Activated CD4-positive, alpha-beta T cell treated with anti-CD3 and anti-CD28 coated beads for 24 hours (primary cell): ENCODE data around the gene KISS1.
"Not testable (repeated sequence)": the region's sequence is repeated elsewhere in the genome, so short reads cannot be mapped to it uniquely, and the experiment has no call there.

Source experiments
- DNase-seq, 2 donors: peaks; one replicate each; pipeline ENCODE4 v3.0.0-alpha.2; 2020; ENCODE audit warnings: low read depth in 2 of 2

The KISS1 gene

GRCh38 chr1:204196068-204196795 lies at the start of gene KISS1:
Gene KISS1, minus strand, starts transcription at chr1:204196491. Its CDS starts 3,615 bp downstream, at chr1:204192876.
- no peak for DNase-seq

DNA sequence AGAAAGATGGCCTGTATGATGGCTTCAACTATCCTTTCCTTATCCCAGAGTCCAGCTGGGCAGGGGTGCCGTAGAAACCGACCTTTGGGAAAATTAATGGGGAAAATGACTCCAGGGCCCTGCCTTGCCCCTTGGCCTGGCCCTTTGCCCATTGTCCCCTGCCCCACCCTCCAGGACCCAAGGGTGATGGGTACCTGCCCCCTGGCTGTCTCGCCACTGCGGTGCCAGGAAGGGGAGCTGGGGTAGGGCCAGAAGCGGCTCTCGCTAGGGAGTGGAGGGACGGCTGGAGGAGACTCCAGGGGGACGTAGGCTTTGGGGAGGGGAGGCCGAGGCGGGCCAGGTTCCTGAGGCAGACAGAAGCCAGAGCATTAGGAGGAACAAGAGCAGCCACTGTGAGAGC lies 46.6 kb upstream of the KISS1 start:
- no peak for DNase-seq

- no peak for DNase-seq
Measured at GRCh38 chr1:204241914-204242313, 45.6 kb upstream of the KISS1 start.

DNA sequence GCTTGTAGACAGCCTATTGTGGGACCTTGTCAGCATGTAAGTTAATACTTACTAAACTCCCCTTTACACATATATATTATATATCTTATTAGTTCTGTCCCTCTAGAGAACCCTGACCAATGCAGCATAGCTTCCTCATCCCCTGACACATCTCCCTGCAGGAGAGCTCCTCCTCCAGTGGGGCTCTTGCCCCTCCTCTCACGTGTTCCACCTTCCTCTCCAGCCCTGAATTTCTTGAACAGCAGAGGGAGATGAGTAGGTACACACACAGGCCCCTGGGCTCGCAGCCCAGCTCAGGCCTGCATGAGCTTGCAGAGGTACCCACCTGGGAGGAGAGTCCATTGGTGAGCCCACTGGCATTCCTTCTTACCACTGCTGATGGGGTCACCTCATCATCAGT lies 44.8 kb upstream of the KISS1 start:
- DNase-seq, result no peak

DNA sequence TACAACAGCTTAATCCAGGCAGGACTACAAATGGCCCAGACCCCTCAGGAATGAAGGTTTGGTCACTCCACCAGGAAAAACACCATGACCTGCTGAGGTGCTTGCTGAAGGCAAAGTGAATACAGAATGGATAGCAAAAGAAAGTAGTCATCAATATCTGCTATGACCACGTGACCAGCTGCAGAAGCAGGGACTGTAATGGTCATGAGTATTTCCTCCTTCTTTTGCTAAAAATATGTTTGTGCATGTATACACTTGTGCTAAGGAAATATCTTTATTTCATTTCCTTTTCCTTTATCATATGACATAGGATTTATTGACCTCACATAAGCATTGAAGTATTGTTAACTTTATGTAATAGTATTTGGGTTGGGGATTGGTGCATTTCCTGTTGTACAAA lies 43.9 kb upstream of the KISS1 start:
- DNase-seq, result no peak

DNA sequence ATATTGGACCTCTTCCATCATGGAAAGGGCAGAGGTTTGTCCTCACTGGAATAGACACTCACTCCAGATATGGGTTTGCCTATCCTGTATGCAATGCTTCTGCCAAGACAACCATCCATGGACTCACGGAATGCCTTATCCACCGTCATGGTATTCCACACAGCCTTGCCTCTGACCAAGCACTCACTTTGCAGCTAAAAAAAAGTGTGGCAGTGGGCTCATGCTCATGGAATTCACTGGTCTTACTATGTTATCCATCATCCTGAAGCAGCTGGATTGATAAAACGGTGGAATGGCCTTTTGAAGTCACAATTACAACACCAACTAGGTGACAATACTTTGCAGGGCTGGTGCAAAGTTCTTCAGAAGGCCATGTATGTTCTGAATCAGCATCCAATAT lies 43.1 kb upstream of the KISS1 start:
- not testable (repeated sequence) for DNase-seq

DNA sequence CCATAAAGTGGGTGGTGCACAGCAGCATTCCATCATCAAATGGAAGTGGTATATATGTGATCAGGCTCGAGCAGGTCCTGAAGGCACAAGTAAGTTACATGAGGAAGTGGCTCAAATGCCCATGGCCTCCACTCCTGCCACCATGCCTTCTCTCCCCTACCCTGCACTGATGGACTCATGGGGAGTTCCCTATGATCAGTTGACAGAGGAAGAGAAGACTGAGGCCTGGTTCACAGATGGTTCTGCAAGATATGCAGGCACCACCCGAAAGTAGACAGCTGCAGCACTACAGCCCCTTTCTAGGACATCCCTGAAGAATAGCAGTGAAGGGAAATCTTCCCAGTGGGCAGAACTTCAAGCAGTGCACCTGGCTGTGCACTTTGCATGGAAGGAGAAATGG lies 42.2 kb upstream of the KISS1 start:
- DNase-seq, result not testable (repeated sequence)

GRCh38 chr1:204237515-204237914 lies 41.2 kb upstream of the KISS1 start:
- not testable (repeated sequence) for DNase-seq

DNA sequence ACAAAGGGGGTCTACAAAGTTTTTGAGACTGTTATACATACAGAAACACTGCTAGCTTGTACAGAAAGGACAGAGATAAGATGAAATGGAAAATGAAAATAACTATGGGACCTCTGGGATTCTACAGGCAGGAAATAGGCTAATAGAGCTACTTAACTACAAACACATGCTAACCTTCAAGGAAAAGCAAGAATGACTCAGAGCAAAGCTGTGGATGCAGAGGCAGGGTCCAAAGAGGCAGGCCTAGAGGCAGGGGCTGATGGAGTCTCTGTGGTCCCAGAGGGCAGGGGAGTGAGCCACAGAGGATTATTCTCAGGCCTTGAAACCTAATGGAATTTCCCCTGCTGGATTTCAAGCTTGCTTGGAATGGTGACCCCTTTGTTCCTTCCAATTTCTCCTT lies 36.2 kb upstream of the KISS1 start:
- DNase-seq, result no peak

GRCh38 chr1:204230211-204230610 lies 33.9 kb upstream of the KISS1 start:
- no peak for DNase-seq

- no peak for DNase-seq
Measured at GRCh38 chr1:204228896-204229295, 32.6 kb upstream of the KISS1 start.

- no peak for DNase-seq
Measured at GRCh38 chr1:204227996-204228785, 31.9 kb upstream of the KISS1 start.

- DNase-seq, result no peak
Measured at GRCh38 chr1:204227351-204227750, 31.1 kb upstream of the KISS1 start.

GRCh38 chr1:204225841-204226735 lies 29.8 kb upstream of the KISS1 start:
- DNase-seq, result no peak

DNA sequence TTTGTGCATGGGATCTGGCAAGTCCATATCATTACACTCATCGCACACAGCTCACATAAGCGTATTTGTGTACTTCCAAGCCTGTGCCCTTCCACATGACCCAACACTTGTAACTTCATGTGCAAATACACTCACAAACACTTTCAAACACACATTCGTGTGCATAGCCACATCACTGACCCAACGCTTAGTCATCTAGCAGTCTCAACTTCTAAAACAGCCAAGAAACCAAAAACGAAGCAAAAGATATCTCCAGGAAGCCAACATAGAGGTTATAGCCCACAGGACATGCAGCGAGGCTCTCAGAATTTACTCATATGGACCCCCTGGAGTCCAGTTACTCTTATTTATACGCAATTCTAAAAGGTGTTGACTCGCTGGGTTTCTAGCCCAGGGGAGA lies 28.4 kb upstream of the KISS1 start:
- DNase-seq, result no peak

- DNase-seq, result no peak
Measured at GRCh38 chr1:204223129-204223860, 27.0 kb upstream of the KISS1 start.

- DNase-seq, result no peak
Measured at GRCh38 chr1:204222764-204223055, 26.4 kb upstream of the KISS1 start.

GRCh38 chr1:204222006-204222763 lies 25.9 kb upstream of the KISS1 start:
- DNase-seq, result no peak

DNA sequence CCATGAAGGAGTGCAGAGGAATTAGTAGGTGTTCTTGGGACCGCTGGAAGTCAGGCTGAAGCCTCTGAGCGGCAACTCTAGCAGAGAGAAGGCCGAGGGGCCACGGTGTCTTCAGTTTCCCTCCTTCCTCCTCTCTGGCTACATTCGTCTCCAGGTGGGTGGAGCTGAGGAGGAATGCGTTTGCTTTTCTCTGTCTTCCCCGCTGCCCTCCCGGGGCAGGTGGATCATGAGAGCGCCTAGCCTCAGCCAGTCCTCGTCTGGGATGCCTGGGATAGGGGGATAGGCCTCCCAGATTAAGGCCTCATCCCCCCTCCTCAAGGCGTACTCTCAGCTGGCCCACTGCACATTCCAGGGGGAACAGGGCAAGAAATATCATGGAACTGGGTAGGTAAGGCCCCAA lies 25.0 kb upstream of the KISS1 start:
- no peak for DNase-seq

DNA sequence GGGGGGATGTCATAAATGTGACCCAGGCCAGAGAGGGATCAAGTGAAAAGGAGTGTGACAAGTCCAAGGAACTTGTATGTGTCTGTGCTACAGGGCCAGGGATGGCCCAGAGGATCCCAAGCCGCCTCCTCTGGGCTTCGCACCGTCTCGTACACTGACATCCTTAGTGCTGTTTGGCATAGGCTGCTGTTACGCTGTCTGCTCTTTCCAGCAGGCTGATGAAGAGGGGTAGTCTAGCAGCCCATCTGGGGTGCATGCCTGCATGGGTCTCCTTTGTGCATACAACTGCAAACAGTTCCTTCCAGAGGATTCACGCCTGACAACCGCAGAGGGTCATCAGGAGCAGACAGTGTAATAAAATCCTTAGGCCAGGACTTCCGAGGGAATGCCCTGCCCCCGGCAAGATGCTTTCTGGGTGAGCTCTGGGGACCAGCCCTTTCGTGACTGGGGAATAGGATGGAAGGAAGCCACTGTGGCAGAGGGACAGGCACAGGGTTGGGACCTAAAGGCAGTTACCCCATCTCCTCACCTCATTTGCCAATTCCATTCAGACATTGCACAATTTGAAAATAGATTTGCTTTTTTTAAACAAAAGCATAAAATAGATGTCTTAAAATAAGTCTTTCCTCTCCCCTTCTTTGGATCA lies 23.8 kb upstream of the KISS1 start:
- no peak for DNase-seq

DNA sequence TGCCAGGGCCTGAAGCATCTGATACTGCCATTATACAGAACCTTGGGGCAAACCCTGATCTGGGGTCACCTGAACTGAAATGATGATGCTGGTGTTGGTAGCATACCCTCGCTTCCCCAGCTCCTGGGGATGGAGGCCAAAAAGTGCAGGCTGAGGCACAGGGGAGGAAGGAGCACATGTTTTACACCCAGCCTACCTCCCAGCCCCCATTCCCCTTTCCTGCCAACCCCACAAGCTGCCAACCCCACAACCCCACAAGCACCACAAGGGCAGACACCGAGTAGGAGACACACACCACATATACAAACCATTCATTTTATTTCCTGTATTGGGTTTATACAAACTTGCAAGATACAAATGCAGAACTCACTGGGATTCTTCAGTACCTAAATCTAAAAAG lies 22.3 kb upstream of the KISS1 start:
- no peak for DNase-seq
